Esophagus muscularis mucosa (tissue), 3 donors: Measurements from ENCODE around the gene PTP4A1.

Source experiments
- POLR2A ChIP-seq: fragments of 450-650 bp; IDR thresholded peaks from one replicate; pipeline ENCODE4 v1.6.1; 2017; ENCODE audit warnings: antibody characterized with exemption, moderate library complexity, mild to moderate bottlenecking, low read depth
- POLR2AphosphoS5 ChIP-seq, 2 donors: sonication (generic); formaldehyde crosslinking; IDR thresholded peaks; one replicate each; pipeline ENCODE4 v1.6.1; 2017; ENCODE audit warnings: antibody characterized with exemption in 2 of 2
- TF ChIP-seq, protein P1 (sequence below), 3 experiments: fragments of 200-600 bp in 2 of 3; fragments of 450-650 bp in 1 of 3; sonication (generic) in 2 of 3; IDR thresholded peaks; one replicate each; pipeline ENCODE4 v1.5.1; 2017 to 2019; ENCODE audit warnings: antibody characterized with exemption in 3 of 3, mild to moderate bottlenecking in 2 of 3, moderate library complexity in 1 of 3

DNA sequence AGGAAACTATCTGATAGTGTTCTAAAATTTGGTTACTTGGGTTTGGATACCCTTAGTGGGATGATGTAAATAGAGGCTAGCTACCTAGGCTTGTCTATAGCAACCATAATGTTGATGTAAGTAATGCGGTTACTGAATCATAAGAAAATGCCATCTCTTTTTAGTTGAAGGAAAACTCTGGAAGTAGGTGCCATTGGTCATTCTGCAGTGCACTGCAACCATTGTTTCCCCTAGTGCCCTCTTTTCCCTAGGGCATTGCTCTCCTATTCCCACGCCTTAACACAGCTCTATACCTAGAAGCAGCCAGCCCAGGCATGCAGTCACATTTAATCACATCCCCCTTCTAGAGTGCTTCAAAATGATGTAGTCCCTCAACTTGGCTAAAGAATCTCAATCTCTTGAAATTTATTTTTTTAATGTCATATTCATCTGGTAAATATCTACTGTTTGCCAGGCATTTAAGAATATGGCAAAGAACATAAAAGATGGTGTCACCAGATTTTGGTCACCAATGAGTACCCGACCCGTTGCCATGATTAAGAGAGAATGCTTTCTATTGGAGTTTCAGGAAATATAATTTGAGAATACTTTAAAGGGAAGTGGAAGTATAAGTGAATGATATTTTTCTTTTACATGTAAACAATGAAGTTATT lies 10.4 kb downstream of the PTP4A1 start:
- TF ChIP-seq POLR2AphosphoS5 (IDR thresholded peaks at IDR 0.05) = no peak
- TF ChIP-seq, protein P1, sequence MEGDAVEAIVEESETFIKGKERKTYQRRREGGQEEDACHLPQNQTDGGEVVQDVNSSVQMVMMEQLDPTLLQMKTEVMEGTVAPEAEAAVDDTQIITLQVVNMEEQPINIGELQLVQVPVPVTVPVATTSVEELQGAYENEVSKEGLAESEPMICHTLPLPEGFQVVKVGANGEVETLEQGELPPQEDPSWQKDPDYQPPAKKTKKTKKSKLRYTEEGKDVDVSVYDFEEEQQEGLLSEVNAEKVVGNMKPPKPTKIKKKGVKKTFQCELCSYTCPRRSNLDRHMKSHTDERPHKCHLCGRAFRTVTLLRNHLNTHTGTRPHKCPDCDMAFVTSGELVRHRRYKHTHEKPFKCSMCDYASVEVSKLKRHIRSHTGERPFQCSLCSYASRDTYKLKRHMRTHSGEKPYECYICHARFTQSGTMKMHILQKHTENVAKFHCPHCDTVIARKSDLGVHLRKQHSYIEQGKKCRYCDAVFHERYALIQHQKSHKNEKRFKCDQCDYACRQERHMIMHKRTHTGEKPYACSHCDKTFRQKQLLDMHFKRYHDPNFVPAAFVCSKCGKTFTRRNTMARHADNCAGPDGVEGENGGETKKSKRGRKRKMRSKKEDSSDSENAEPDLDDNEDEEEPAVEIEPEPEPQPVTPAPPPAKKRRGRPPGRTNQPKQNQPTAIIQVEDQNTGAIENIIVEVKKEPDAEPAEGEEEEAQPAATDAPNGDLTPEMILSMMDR (IDR thresholded peaks at IDR 0.05) = no peak
- no peak for TF ChIP-seq POLR2A
